SK-N-SH (cell line): ENCODE results near the gene RPA1. TPM values are rescaled to one million over a fixed set of nuclear protein-coding genes. Genes with fewer than 3 reads are reported as not detected.

Experiments
- CTCF ChIA-PET: fragments of 300-600, 350-600 bp; formaldehyde crosslinking; extraction: SDS; loops from one replicate; lab custom pipeline; 2021; lab: Yijun Ruan, JAX
- POLR2A ChIA-PET: fragments of 350-600 bp; sonication (Branson Sonifier 250); formaldehyde crosslinking; extraction: SDS; loops from one replicate; lab custom pipeline; 2020; ENCODE audit warnings: antibody characterized with exemption, inconsistent platforms; lab: Yijun Ruan, JAX
- DNase-seq: peaks from one replicate; pipeline ENCODE4 v3.0.0; 2012
- H2AFZ ChIP-seq: fragments of 200-600 bp; sonication (generic); 2 replicates; pipeline ENCODE4 v1.8.1; 2016; ENCODE audit warnings: antibody characterized with exemption, mild to moderate bottlenecking, low read depth
- H3F3A ChIP-seq: fragments of 200-600 bp; sonication (generic); replicated peaks from 2 replicates; pipeline ENCODE3; 2016; ENCODE audit warnings: antibody characterized with exemption, mild to moderate bottlenecking; ENCODE audit not compliant: insufficient read depth
- H3K27ac ChIP-seq, 2 experiments: fragments of 200-500 bp in 1 of 2; fragments of 200-600 bp in 1 of 2; sonication (Bioruptor generic) in 1 of 2; sonication (generic), shearing (Covaris generic) in 1 of 2; 2 replicates each; pipeline versions ENCODE4 v1.5.1 to v1.6.1; 2014 to 2016; ENCODE audit warnings: low read depth in 2 of 2, inconsistent platforms in 1 of 2, low read length in 1 of 2, mild to moderate bottlenecking in 1 of 2, mixed read lengths in 1 of 2
- H3K27me3 ChIP-seq: fragments of 200-600 bp; sonication (generic), shearing (Covaris generic); 2 replicates; pipeline ENCODE4 v1.6.1; 2016; ENCODE audit warnings: mixed run types; ENCODE audit not compliant: insufficient read depth
- H3K36me3 ChIP-seq, 2 experiments: fragments of 200-500 bp in 1 of 2; fragments of 200-600 bp in 1 of 2; sonication (Bioruptor generic) in 1 of 2; sonication (generic) in 1 of 2; replicated peaks in 1 of 2; 2 replicates each; pipeline versions ENCODE3 to v1.5.1; 2014 to 2016; ENCODE audit warnings: low read length in 1 of 2, mild to moderate bottlenecking in 1 of 2; ENCODE audit not compliant: insufficient read depth in 2 of 2, control insufficient read depth in 1 of 2
- H3K4me1 ChIP-seq, 2 experiments: fragments of 200-500 bp in 1 of 2; fragments of 200-600 bp in 1 of 2; sonication (Bioruptor generic) in 1 of 2; sonication (generic), shearing (Covaris generic) in 1 of 2; 2 replicates each; pipeline versions ENCODE4 v1.5.1 to v1.6.1; 2014 to 2016; ENCODE audit warnings: low read depth in 1 of 2, low read length in 1 of 2, mixed run types in 1 of 2; ENCODE audit not compliant: insufficient read depth in 2 of 2, control insufficient read depth in 1 of 2
- H3K4me2 ChIP-seq: fragments of 200-600 bp; sonication (generic), shearing (Covaris generic); 2 replicates; pipeline ENCODE4 v1.6.1; 2017; ENCODE audit warnings: mixed run types
- H3K4me3 ChIP-seq, 2 experiments: fragments of 200-500 bp in 1 of 2; fragments of 200-600 bp in 1 of 2; sonication (Bioruptor generic) in 1 of 2; sonication (generic), shearing (Covaris generic) in 1 of 2; 2 replicates each; pipeline versions ENCODE4 v1.5.1 to v1.8.1; 2014 to 2016; ENCODE audit warnings: low read depth in 2 of 2, inconsistent platforms in 1 of 2, low read length in 1 of 2, mild to moderate bottlenecking in 1 of 2, mixed read lengths in 1 of 2, moderate library complexity in 1 of 2
- H3K79me2 ChIP-seq: fragments of 200-600 bp; sonication (generic); 2 replicates; pipeline ENCODE4 v1.8.1; 2017; ENCODE audit warnings: mild to moderate bottlenecking; ENCODE audit not compliant: insufficient read depth
- H3K9ac ChIP-seq: fragments of 200-600 bp; sonication (generic); 2 replicates; pipeline ENCODE4 v1.6.1; 2017; ENCODE audit warnings: mixed run types
- H3K9me2 ChIP-seq: fragments of 200-600 bp; sonication (generic); 2 replicates; pipeline ENCODE4 v1.6.1; 2017; ENCODE audit warnings: mixed run types
- H3K9me3 ChIP-seq: fragments of 200-600 bp; sonication (generic); 2 replicates; pipeline ENCODE4 v1.6.1; 2017; ENCODE audit warnings: mixed run types, mild to moderate bottlenecking, moderate library complexity
- H4K20me1 ChIP-seq: fragments of 200-600 bp; sonication (generic); 2 replicates; pipeline ENCODE4 v1.6.1; 2017; ENCODE audit warnings: mild to moderate bottlenecking, mixed run types; ENCODE audit not compliant: insufficient read depth
- CHD2 ChIP-seq: fragments of 150-350 bp; IDR thresholded peaks from 2 replicates; pipeline ENCODE4 v1.6.1; 2018; ENCODE audit warnings: low read length; ENCODE audit not compliant: partially characterized antibody
- FOXJ3 ChIP-seq: sonication (generic); formaldehyde crosslinking; IDR thresholded peaks from 2 replicates; pipeline ENCODE4 v1.5.1; 2020; ENCODE audit warnings: mild to moderate bottlenecking, missing genetic modification reagents
- JUND ChIP-seq: IDR thresholded peaks from 2 replicates; pipeline ENCODE4 v1.4.0; 2012
- NFIC ChIP-seq: IDR thresholded peaks from 2 replicates; pipeline ENCODE4 v1.4.0; 2012; ENCODE audit warnings: borderline replicate concordance
- NRF1 ChIP-seq: IDR thresholded peaks from 2 replicates; pipeline ENCODE4 v1.6.1; 2012; ENCODE audit warnings: low read depth, mild to moderate bottlenecking, low read length
- POLR2AphosphoS5 ChIP-seq: IDR thresholded peaks from 2 replicates; pipeline ENCODE4 v1.6.1; 2012; ENCODE audit warnings: low read depth, low read length
- RAD21 ChIP-seq: IDR thresholded peaks from 2 replicates; pipeline ENCODE4 v1.6.1; 2012; ENCODE audit warnings: mild to moderate bottlenecking, low read length
- RCOR1 ChIP-seq: fragments of 150-350 bp; IDR thresholded peaks from 2 replicates; pipeline ENCODE4 v1.6.1; 2017; ENCODE audit warnings: antibody characterized with exemption, low read length
- RXRA ChIP-seq: IDR thresholded peaks from 2 replicates; pipeline ENCODE4 v1.4.0; 2012; ENCODE audit warnings: low read depth, mild to moderate bottlenecking, borderline replicate concordance
- SIN3A ChIP-seq: IDR thresholded peaks from 2 replicates; pipeline ENCODE4 v1.6.1; 2012; ENCODE audit warnings: low read depth, mild to moderate bottlenecking, low read length, moderate library complexity, borderline replicate concordance
- USF2 ChIP-seq: fragments of 150-350 bp; IDR thresholded peaks from 2 replicates; pipeline ENCODE4 v1.6.1; 2017; ENCODE audit warnings: antibody characterized with exemption, low read length, low read depth, borderline replicate concordance
- YY1 ChIP-seq: IDR thresholded peaks from 2 replicates; pipeline ENCODE4 v1.4.0; 2012; ENCODE audit warnings: low read depth, mild to moderate bottlenecking
- WGBS: methylation state at CpG from one replicate; pipeline ENCODE4 v1.1.6; 2017; ENCODE audit warnings: low lambda C conversion rate; 5-methylcytosine and 5-hydroxymethylcytosine counted together
- polyA plus RNA-seq, 3 experiments: library from polyadenylated mRNA; depleted of rRNA; stranded (reverse); fragments of >200 nt; gene quantifications; 2 replicates each; pipeline ENCODE4 v1.2.3, GENCODE V29; 2012
- TF ChIP-seq, protein P1 (sequence below): IDR thresholded peaks from 2 replicates; pipeline ENCODE4; 2012
- TF ChIP-seq, protein P2 (sequence below): IDR thresholded peaks from 2 replicates; pipeline ENCODE4 v1.4.0; 2012; ENCODE audit warnings: low read depth
- TF ChIP-seq, protein P3 (sequence below): IDR thresholded peaks from 2 replicates; pipeline ENCODE4 v1.6.1; 2012; ENCODE audit warnings: mild to moderate bottlenecking, low read depth, low read length, moderate library complexity
- TF ChIP-seq, protein P4 (sequence below): IDR thresholded peaks from 2 replicates; pipeline ENCODE4 v1.4.0; 2012; ENCODE audit warnings: low read depth, borderline replicate concordance
- TF ChIP-seq, protein P5 (sequence below): fragments of 150-350 bp; IDR thresholded peaks from 2 replicates; pipeline ENCODE4 v1.6.1; 2016; ENCODE audit warnings: mild to moderate bottlenecking, low read depth, low read length

Gene RPA1
- polyA plus RNA-seq, 1 of the 3 experiments (the other 2 are of a cell fraction): 47.2 TPM

- 89% methylated on average over 11 of the region's 11 CpGs for WGBS
- Histone ChIP-seq H3K9ac (no peak overlapping the region), H3K4me2 (no peak overlapping the region), H3K27ac (no peak overlapping the region), H3K9me3 (no peaks in the 10 kb centered on the region), H2AFZ (no peak overlapping the region), H3K27me3 (no peaks in the 10 kb centered on the region), H3K79me2 (peaks cover 2% of the 10 kb centered on the region; the same call in 1 of the 2 replicates), H3K4me3 (no peak overlapping the region), H3F3A (peaks cover 11% of the 10 kb centered on the region), H3K36me3 (peaks cover 0 to 4% of the 10 kb centered on the region in 2 experiments), H4K20me1 (no peaks in the 10 kb centered on the region), H3K4me1 (no peaks in the 10 kb centered on the region), H3K9me2 (no peaks in the 10 kb centered on the region)
- TF ChIP-seq RXRA (no peak), YY1 (no peak), NRF1 (no peak), JUND (no peak), RCOR1 (no peak), RAD21 (no peak), USF2 (no peak), FOXJ3 (no peak), NFIC (no peak), SIN3A (no peak), CHD2 (no peak), POLR2AphosphoS5 (no peak)
- TF ChIP-seq, protein P1, sequence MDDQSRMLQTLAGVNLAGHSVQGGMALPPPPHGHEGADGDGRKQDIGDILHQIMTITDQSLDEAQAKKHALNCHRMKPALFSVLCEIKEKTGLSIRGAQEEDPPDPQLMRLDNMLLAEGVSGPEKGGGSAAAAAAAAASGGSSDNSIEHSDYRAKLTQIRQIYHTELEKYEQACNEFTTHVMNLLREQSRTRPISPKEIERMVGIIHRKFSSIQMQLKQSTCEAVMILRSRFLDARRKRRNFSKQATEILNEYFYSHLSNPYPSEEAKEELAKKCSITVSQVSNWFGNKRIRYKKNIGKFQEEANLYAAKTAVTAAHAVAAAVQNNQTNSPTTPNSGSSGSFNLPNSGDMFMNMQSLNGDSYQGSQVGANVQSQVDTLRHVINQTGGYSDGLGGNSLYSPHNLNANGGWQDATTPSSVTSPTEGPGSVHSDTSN: no peak
- TF ChIP-seq, protein P2, sequence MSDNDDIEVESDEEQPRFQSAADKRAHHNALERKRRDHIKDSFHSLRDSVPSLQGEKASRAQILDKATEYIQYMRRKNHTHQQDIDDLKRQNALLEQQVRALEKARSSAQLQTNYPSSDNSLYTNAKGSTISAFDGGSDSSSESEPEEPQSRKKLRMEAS: no peak
- TF ChIP-seq, protein P3, sequence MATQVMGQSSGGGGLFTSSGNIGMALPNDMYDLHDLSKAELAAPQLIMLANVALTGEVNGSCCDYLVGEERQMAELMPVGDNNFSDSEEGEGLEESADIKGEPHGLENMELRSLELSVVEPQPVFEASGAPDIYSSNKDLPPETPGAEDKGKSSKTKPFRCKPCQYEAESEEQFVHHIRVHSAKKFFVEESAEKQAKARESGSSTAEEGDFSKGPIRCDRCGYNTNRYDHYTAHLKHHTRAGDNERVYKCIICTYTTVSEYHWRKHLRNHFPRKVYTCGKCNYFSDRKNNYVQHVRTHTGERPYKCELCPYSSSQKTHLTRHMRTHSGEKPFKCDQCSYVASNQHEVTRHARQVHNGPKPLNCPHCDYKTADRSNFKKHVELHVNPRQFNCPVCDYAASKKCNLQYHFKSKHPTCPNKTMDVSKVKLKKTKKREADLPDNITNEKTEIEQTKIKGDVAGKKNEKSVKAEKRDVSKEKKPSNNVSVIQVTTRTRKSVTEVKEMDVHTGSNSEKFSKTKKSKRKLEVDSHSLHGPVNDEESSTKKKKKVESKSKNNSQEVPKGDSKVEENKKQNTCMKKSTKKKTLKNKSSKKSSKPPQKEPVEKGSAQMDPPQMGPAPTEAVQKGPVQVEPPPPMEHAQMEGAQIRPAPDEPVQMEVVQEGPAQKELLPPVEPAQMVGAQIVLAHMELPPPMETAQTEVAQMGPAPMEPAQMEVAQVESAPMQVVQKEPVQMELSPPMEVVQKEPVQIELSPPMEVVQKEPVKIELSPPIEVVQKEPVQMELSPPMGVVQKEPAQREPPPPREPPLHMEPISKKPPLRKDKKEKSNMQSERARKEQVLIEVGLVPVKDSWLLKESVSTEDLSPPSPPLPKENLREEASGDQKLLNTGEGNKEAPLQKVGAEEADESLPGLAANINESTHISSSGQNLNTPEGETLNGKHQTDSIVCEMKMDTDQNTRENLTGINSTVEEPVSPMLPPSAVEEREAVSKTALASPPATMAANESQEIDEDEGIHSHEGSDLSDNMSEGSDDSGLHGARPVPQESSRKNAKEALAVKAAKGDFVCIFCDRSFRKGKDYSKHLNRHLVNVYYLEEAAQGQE: no peak
- TF ChIP-seq, protein P4, sequence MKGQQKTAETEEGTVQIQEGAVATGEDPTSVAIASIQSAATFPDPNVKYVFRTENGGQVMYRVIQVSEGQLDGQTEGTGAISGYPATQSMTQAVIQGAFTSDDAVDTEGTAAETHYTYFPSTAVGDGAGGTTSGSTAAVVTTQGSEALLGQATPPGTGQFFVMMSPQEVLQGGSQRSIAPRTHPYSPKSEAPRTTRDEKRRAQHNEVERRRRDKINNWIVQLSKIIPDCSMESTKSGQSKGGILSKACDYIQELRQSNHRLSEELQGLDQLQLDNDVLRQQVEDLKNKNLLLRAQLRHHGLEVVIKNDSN: no peak
- TF ChIP-seq, protein P5, sequence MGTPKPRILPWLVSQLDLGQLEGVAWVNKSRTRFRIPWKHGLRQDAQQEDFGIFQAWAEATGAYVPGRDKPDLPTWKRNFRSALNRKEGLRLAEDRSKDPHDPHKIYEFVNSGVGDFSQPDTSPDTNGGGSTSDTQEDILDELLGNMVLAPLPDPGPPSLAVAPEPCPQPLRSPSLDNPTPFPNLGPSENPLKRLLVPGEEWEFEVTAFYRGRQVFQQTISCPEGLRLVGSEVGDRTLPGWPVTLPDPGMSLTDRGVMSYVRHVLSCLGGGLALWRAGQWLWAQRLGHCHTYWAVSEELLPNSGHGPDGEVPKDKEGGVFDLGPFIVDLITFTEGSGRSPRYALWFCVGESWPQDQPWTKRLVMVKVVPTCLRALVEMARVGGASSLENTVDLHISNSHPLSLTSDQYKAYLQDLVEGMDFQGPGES: no peak
- ChIA-PET POLR2A (no interaction called here), CTCF (interaction anchor here (0.7 to 1.4 kb wide), 2 partner anchors 10 to 140 kb away, joined by 3 read pairs; no protein-coding TSS in a partner anchor)
- DNase-seq: no peak
Observed at GRCh38 chr17:1860978-1861377, 31.2 kb downstream of the RPA1 start.
